D721Med (cell line): ENCODE data around the gene INF2.

Source experiments
- DNase-seq: peaks from one replicate; pipeline ENCODE4 v3.0.0; 2011; ENCODE audit warnings: low spot score; ENCODE audit not compliant: insufficient read length
- FAIRE-seq: peaks from 2 replicates; lab custom pipeline; 2011; peaks lifted over from hg19 to GRCh38; lab: Jason Lieb, UNC
- TF ChIP-seq, protein P1 (sequence below): IDR thresholded peaks from 2 replicates; pipeline ENCODE4 v1.5.1; 2012; ENCODE audit warnings: mild to moderate bottlenecking, control low read depth; ENCODE audit not compliant: insufficient read depth; ENCODE audit errors: missing control alignments

Gene INF2

DNA sequence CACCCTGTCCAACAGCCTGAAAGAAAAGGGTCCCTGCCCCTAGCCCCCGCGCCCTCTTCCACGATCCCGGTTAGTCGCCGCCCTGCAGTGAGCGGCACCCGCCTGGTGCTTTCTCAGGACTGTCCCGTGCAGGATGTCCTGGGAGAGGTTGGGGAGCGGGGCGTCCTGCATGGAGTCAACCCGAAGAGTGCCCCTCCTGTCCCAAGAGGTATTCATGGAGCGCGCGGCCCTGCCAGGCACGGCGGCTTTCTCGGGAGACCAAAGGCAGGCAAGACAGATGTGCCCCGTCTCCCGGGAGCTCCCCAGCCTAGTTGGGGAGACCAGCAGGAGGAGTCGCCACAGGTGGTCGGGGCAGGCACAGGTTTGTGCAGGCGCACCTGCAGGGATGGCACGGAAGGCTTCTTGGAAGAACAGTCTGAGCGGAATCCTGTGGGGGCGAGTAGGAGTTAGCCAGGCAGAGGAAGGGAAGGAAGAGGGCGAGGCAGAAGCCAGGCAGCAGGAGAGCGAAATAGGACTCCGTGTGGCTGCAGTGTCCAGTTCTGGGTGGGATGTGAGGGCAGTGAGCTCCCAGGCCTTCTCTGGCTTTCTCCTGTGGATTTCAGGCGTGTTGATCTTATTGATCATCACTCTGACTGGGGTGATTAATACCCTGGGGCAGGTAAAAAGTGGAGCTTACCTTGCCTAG lies 64.3 kb downstream of the INF2 start:
- DNase-seq (no peak), FAIRE-seq (no peak)
- TF ChIP-seq, protein P1, sequence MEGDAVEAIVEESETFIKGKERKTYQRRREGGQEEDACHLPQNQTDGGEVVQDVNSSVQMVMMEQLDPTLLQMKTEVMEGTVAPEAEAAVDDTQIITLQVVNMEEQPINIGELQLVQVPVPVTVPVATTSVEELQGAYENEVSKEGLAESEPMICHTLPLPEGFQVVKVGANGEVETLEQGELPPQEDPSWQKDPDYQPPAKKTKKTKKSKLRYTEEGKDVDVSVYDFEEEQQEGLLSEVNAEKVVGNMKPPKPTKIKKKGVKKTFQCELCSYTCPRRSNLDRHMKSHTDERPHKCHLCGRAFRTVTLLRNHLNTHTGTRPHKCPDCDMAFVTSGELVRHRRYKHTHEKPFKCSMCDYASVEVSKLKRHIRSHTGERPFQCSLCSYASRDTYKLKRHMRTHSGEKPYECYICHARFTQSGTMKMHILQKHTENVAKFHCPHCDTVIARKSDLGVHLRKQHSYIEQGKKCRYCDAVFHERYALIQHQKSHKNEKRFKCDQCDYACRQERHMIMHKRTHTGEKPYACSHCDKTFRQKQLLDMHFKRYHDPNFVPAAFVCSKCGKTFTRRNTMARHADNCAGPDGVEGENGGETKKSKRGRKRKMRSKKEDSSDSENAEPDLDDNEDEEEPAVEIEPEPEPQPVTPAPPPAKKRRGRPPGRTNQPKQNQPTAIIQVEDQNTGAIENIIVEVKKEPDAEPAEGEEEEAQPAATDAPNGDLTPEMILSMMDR, result no peak

DNA sequence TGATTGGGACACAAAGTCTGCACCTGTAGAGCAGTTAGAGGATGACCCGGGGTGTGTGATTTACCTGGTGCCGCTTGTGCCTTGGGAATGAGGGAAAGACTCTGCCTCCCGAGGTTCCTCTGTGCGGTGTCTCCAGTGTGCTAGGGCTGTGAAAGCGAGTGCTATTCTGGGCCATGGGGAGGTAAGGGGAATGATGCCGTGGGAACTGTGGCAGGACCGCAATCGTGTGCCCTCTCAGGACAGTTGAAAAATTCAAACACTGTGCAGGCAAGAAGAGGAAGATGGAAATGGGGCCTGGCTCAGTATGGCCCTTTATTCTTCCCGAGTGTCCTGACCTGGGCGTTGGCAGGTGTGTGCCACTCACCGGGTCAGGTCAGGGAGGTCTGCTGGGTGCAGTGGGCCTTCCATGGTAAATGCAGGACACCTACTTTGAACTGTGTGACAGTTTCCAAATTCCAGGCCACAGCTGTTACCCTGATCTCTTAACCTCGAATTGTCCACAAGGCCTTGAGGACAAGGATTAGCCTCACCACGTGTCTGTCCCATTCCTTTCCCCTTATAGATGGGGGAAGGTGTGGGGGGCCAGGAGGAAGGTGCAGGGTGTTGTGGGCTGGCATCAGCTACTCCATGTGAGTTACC lies 64.9 kb downstream of the INF2 start:
- FAIRE-seq (no peak), DNase-seq (no peak)
- TF ChIP-seq, protein P1, result no peak

DNA sequence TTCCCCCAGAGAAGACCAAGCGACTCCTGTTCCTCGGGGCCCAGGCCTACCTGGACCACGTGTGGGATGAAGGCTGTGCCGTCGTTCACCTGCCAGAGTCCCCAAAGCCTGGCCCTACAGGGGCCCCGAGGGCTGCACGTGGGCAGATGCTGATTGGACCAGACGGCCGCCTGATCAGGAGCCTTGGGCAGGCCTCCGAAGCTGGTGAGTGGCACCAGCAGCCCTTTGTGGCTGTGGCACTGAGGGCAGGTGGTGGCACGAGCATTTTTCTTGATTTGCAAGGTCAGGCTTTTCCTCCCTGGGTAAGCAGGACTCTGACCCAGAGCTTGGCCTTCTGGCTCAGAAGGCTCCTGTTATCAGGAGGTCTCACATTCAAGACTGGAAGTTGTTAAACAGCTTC lies 66.2 kb downstream of the INF2 start:
- TF ChIP-seq, protein P1, result no peak
- no peak for FAIRE-seq
- no peak for DNase-seq

GRCh38 chr14:104756477-104757237 lies 67.2 kb downstream of the INF2 start:
- TF ChIP-seq, protein P1, result no peak
- DNase-seq, result no peak
- FAIRE-seq, result no peak

DNA sequence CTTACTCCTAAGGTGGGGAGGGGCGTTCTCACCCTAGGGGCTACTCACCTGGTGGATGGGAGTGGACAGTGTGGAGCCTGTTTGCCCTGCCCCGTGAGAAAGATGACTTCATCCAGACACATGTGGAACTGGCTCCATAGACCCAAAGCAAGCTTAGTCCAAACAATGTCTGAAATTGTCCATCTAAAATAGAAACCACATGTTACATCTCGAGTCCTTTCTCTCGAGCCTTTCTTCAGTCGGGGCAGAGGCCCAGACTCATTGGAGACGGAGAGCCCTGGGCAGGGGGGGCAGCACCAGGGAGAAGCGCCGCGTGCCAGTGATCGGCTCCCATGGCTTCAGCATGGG lies 67.8 kb downstream of the INF2 start:
- FAIRE-seq, result no peak
- DNase-seq, result no peak
- TF ChIP-seq, protein P1, result no peak

GRCh38 chr14:104757681-104758392 lies 68.4 kb downstream of the INF2 start:
- FAIRE-seq, result no peak

More at GRCh38 chr14:104757681-104758392, 68.4 kb downstream of the INF2 start:
- DNase-seq, result no peak
- TF ChIP-seq, protein P1, result no peak
